ENCODE measurements around the gene NSRP1. TPM values are rescaled to one million over a fixed set of nuclear protein-coding genes. Genes with fewer than 3 reads are reported as not detected.

Gene NSRP1, protein sequence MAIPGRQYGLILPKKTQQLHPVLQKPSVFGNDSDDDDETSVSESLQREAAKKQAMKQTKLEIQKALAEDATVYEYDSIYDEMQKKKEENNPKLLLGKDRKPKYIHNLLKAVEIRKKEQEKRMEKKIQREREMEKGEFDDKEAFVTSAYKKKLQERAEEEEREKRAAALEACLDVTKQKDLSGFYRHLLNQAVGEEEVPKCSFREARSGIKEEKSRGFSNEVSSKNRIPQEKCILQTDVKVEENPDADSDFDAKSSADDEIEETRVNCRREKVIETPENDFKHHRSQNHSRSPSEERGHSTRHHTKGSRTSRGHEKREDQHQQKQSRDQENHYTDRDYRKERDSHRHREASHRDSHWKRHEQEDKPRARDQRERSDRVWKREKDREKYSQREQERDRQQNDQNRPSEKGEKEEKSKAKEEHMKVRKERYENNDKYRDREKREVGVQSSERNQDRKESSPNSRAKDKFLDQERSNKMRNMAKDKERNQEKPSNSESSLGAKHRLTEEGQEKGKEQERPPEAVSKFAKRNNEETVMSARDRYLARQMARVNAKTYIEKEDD
- 10 to 100 TPM; 16.2 to 60.2 (median 42.7) TPM for total RNA-seq

DNA sequence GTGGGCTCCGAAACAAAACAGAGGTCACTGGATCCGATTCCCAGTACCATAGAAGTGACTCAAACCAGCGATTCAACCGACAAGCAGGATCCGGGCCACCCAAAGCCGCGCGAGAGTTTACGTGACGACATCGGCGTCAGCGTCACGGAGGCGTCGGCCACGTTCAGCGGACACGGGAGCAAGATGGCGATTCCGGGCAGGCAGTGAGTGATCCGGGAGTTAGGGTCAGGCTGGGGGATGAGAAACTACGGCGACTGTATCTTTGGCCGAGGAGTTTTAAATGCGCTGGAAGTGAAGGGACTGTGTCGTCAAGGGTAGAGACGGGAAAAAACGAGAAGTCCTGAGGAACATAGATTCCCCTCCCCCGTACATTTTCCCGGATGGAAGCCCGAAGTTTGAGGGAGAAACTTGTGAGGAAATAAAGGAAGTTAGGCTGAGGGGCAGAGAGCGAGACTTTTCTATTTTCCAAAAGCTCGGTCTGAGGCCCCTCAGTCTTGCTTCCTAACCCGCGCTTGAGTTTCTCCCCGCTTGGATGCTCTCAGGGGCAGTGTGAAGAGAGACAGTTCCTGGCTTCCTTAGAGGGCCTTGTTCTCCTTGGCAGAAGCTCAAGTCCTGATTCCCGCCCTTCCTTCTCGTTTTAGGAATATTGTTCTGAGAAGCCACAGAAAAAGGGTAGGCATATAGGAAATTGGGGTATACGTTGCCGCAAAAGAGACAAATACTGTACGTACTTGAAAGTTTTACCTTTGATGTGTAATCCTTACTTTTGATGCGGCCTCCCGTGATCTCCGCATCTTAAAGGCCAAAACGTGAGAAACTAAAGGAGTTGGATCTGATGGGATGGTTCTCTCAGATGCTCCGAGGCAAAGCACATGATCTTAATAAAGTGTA is at the start of gene NSRP1:
Gene NSRP1, plus strand, starts transcription at position 156 of the 891 bp plus-strand sequence. Its CDS starts 28 bp downstream, at position 184.
- DNase-seq = peak; percentile 97
- H3K4me1 ChIP-seq = peaks cover 10 to 43% (median 21%) of the 10 kb centered on the region in 4 donors
- in situ Hi-C loops (cut with MboI; ENCODE audit: low pct_ligation_motif_present in 1 of 4, low pct_unique_long_range_greater_than_20kb in 1 of 4, low sequenced_read_pairs in 3 of 4) (loop anchor here in 2 of 4 donors (25.0 kb wide), 1 partner anchor 220 kb away; the partner anchor contains the start of gene TMIGD1 (in 2 of the 2)), intact Hi-C loops (cut with DNase I; ENCODE audit: low total_unique reads) (no loop called here)
- WGBS, 2 donors (ENCODE audit: low coverage in 1 of 2) = 0 to 1% methylated on average over 16 to 47 of the region's 47 CpGs
- peak within 1 kb of the TSS; percentile 45 to 90 (median 72) for H3K4me3 ChIP-seq
- no peaks in the 10 kb centered on the region for H3K27me3 ChIP-seq
- no peaks in the 10 kb centered on the region for H3K9me3 ChIP-seq
- peak within 1 kb of the TSS; percentile 89 to 100 (median 96) for H3K27ac ChIP-seq
- H3K36me3 ChIP-seq = peaks cover 0 to 5% (median 0%) of the 10 kb centered on the region in 4 donors
- TF ChIP-seq EP300 (IDR thresholded peaks at IDR 0.05; ENCODE audit: low read depth) = peak; percentile 9
- TF ChIP-seq, protein P1, sequence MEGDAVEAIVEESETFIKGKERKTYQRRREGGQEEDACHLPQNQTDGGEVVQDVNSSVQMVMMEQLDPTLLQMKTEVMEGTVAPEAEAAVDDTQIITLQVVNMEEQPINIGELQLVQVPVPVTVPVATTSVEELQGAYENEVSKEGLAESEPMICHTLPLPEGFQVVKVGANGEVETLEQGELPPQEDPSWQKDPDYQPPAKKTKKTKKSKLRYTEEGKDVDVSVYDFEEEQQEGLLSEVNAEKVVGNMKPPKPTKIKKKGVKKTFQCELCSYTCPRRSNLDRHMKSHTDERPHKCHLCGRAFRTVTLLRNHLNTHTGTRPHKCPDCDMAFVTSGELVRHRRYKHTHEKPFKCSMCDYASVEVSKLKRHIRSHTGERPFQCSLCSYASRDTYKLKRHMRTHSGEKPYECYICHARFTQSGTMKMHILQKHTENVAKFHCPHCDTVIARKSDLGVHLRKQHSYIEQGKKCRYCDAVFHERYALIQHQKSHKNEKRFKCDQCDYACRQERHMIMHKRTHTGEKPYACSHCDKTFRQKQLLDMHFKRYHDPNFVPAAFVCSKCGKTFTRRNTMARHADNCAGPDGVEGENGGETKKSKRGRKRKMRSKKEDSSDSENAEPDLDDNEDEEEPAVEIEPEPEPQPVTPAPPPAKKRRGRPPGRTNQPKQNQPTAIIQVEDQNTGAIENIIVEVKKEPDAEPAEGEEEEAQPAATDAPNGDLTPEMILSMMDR (IDR thresholded peaks at IDR 0.05) = no peak
- TF ChIP-seq POLR2AphosphoS5 (IDR thresholded peaks at IDR 0.05) = peak; percentile 97 to 99 (median 99)
- peak; percentile 98 for TF ChIP-seq POLR2A (IDR thresholded peaks at IDR 0.05)

DNA sequence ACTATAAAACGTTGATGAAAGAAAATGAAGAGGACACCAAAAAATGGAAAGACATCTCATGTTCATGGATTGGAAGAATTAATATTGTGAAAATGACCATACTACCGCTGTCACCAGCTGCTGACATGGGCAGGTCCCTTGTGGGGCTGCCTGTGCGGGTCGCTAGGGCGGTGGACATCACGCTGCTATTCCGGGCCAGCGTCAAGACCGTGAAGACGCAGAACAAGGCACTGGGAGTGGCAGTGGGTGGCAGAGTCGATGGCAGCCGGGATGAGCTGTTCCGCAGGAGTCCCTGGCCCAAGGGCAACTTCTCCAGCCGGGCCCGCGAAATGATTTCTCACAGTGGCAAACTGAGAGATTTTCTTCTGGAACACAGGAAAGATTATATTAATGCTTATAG is 48.2 kb upstream of the NSRP1 start:
- Histone ChIP-seq H3K36me3 (no peaks in the 10 kb centered on the region), H3K27ac (no peak overlapping the region), H3K4me1 (no peaks in the 10 kb centered on the region), H3K4me3 (no peak overlapping the region), H3K27me3 (no peaks in the 10 kb centered on the region), H3K9me3 (peaks cover 21 to 25% of the 10 kb centered on the region in 2 donors)
- TF ChIP-seq POLR2AphosphoS5 (IDR thresholded peaks at IDR 0.05) = no peak
- TF ChIP-seq POLR2A (IDR thresholded peaks at IDR 0.05) = no peak
- TF ChIP-seq, protein P1 (IDR thresholded peaks at IDR 0.05) = no peak
- no peak for TF ChIP-seq EP300 (IDR thresholded peaks at IDR 0.05; ENCODE audit: low read depth)
- intact Hi-C loops (cut with DNase I; ENCODE audit: low total_unique reads) = no loop called here
- no peak for DNase-seq
- in situ Hi-C loops (cut with MboI; ENCODE audit: low pct_ligation_motif_present in 1 of 4, low pct_unique_long_range_greater_than_20kb in 1 of 4, low sequenced_read_pairs in 3 of 4) = no loop called here
- WGBS, 2 donors (ENCODE audit: low coverage in 1 of 2) = 89 to 94% methylated on average over 9 to 16 of the region's 16 CpGs

GRCh38 chr17:30074254-30074653 is 42.4 kb upstream of the NSRP1 start:
- in situ Hi-C loops (cut with MboI; ENCODE audit: low pct_ligation_motif_present in 1 of 4, low pct_unique_long_range_greater_than_20kb in 1 of 4, low sequenced_read_pairs in 3 of 4) (no loop called here), intact Hi-C loops (cut with DNase I; ENCODE audit: low total_unique reads) (no loop called here)
- Histone ChIP-seq H3K27ac (no peak overlapping the region), H3K4me3 (no peak overlapping the region), H3K4me1 (no peaks in the 10 kb centered on the region), H3K27me3 (no peaks in the 10 kb centered on the region), H3K36me3 (no peaks in the 10 kb centered on the region), H3K9me3 (no peaks in the 10 kb centered on the region)
- TF ChIP-seq POLR2A (IDR thresholded peaks at IDR 0.05) = no peak
- no peak for TF ChIP-seq POLR2AphosphoS5 (IDR thresholded peaks at IDR 0.05)
- TF ChIP-seq, protein P1 (IDR thresholded peaks at IDR 0.05) = no peak
- no peak for TF ChIP-seq EP300 (IDR thresholded peaks at IDR 0.05; ENCODE audit: low read depth)
- WGBS, 2 donors (ENCODE audit: low coverage in 1 of 2) = 80 to 84% methylated on average over 1 to 2 of the region's 2 CpGs
- DNase-seq = no peak
